Ishikawa (cell line): ENCODE measurements around the gene POLR2L.

Source experiments
- CEBPB ChIP-seq: IDR thresholded peaks from 2 replicates; pipeline ENCODE4 v1.6.1; 2012
- CREB1 ChIP-seq: IDR thresholded peaks from 2 replicates; pipeline ENCODE4 v1.6.1; 2012; ENCODE audit warnings: low read depth
- EGR1 ChIP-seq: IDR thresholded peaks from 2 replicates; pipeline ENCODE4 v1.6.1; 2012
- EP300 ChIP-seq: IDR thresholded peaks from 2 replicates; pipeline ENCODE4 v1.6.1; 2012; ENCODE audit warnings: borderline replicate concordance
- FOXM1 ChIP-seq: IDR thresholded peaks from 2 replicates; pipeline ENCODE4 v1.6.1; 2012; ENCODE audit warnings: low read depth, borderline replicate concordance
- MAX ChIP-seq: IDR thresholded peaks from 2 replicates; pipeline ENCODE4 v1.6.1; 2012
- NFIC ChIP-seq: IDR thresholded peaks from 2 replicates; pipeline ENCODE4 v1.6.1; 2012
- RAD21 ChIP-seq: IDR thresholded peaks from 2 replicates; pipeline ENCODE4 v1.6.1; 2012; ENCODE audit warnings: low read depth
- REST ChIP-seq: IDR thresholded peaks from 2 replicates; pipeline ENCODE4 v1.6.1; 2012; ENCODE audit warnings: low read depth, mild to moderate bottlenecking
- TAF1 ChIP-seq: IDR thresholded peaks from 2 replicates; pipeline ENCODE4 v1.6.1; 2012; ENCODE audit warnings: low read depth, mild to moderate bottlenecking
- TCF12 ChIP-seq: IDR thresholded peaks from 2 replicates; pipeline ENCODE4 v1.6.1; 2012; ENCODE audit warnings: low read depth
- TEAD4 ChIP-seq: IDR thresholded peaks from 2 replicates; pipeline ENCODE4 v1.6.1; 2012
- USF1 ChIP-seq: IDR thresholded peaks from 2 replicates; pipeline ENCODE4 v1.6.1; 2012
- YY1 ChIP-seq: IDR thresholded peaks from 2 replicates; pipeline ENCODE4 v1.6.1; 2012; ENCODE audit warnings: low read depth
- ZBTB7A ChIP-seq: IDR thresholded peaks from 2 replicates; pipeline ENCODE4 v1.6.1; 2012; ENCODE audit warnings: low read depth

Gene POLR2L

GRCh38 chr11:839875-840617, 2.3 kb downstream of the POLR2L start:
- no peak for TF ChIP-seq MAX
- no peak for TF ChIP-seq USF1
- TF ChIP-seq YY1, result no peak
- TF ChIP-seq EP300, result no peak
- no peak for TF ChIP-seq TCF12
- TF ChIP-seq TAF1, result no peak
- no peak for TF ChIP-seq RAD21
- TF ChIP-seq REST, result no peak
- TF ChIP-seq CEBPB, result no peak
- no peak for TF ChIP-seq CREB1
- TF ChIP-seq FOXM1, result no peak
- no peak for TF ChIP-seq TEAD4
- TF ChIP-seq EGR1, result no peak

- TF ChIP-seq EGR1, result no peak
- TF ChIP-seq TCF12, result 0 out of 2 replicates have a peak, but pooled peaks have one; percentile 1
These were observed 3.1 kb downstream of the POLR2L start for GRCh38 chr11:839280-839623.

GRCh38 chr11:838441-839279, 3.7 kb downstream of the POLR2L start:
- no peak for TF ChIP-seq CREB1
- TF ChIP-seq YY1, result no peak
- peak; percentile 19; the same call in 1 of the 2 replicates for TF ChIP-seq TEAD4
- TF ChIP-seq USF1, result peak; percentile 67
- TF ChIP-seq RAD21, result no peak
- no peak for TF ChIP-seq EP300
- TF ChIP-seq MAX, result peak; percentile 76; the same call in 1 of the 2 replicates
- TF ChIP-seq FOXM1, result no peak
- no peak for TF ChIP-seq ZBTB7A
- no peak for TF ChIP-seq NFIC
- TF ChIP-seq TCF12, result no peak

GRCh38 chr11:837990-838307, 4.4 kb downstream of the POLR2L start:
- TF ChIP-seq CEBPB (no peak), ZBTB7A (no peak), FOXM1 (no peak), EGR1 (no peak), MAX (no peak), CREB1 (no peak)

- TF ChIP-seq CEBPB (no peak), REST (no peak)
These were observed 4.9 kb downstream of the POLR2L start for GRCh38 chr11:837189-837989.

GRCh38 chr11:836700-837099, 5.6 kb downstream of the POLR2L start:
- TF ChIP-seq REST (no peak), TEAD4 (no peak)
